HepG2 (cell line): ENCODE data around the gene RIN3. TPM values are rescaled to one million over a fixed set of nuclear protein-coding genes. Genes with fewer than 3 reads are reported as not detected.

Source experiments
- ARID5B ChIP-seq: IDR thresholded peaks from 2 replicates; pipeline ENCODE4 v1.4.0; 2020; ENCODE audit warnings: mild to moderate bottlenecking, missing genetic modification reagents
- DRAP1 ChIP-seq: IDR thresholded peaks from 2 replicates; pipeline ENCODE4 v1.6.1; 2016; ENCODE audit warnings: missing genetic modification reagents, missing compliant biosample characterization
- ETV6 ChIP-seq: sonication (generic); formaldehyde crosslinking; conservative IDR thresholded peaks from 2 replicates; pipeline ENCODE4 v1.4.0; 2020; ENCODE audit warnings: missing genetic modification reagents
- FLYWCH1 ChIP-seq: sonication (generic); formaldehyde crosslinking; IDR thresholded peaks from 2 replicates; pipeline ENCODE4 v1.8.1; 2023; ENCODE audit warnings: mild to moderate bottlenecking, missing genetic modification reagents
- FOSL2 ChIP-seq: sonication (generic); formaldehyde crosslinking; IDR thresholded peaks from 2 replicates; pipeline ENCODE4 v1.4.0; 2020; ENCODE audit warnings: missing genetic modification reagents
- GLMP ChIP-seq: sonication (generic); formaldehyde crosslinking; IDR thresholded peaks from 2 replicates; pipeline ENCODE4 v1.9.0; 2021; ENCODE audit warnings: missing genetic modification reagents, mild to moderate bottlenecking, borderline replicate concordance
- NFYC ChIP-seq: IDR thresholded peaks from 2 replicates; pipeline ENCODE4 v1.6.1; 2016; ENCODE audit warnings: missing genetic modification reagents, missing compliant biosample characterization
- RAD51 ChIP-seq: fragments of 450-650 bp; IDR thresholded peaks from 2 replicates; pipeline ENCODE4 v1.6.1; 2016; ENCODE audit warnings: borderline replicate concordance
- SIX4 ChIP-seq: sonication (generic); formaldehyde crosslinking; IDR thresholded peaks from 2 replicates; pipeline ENCODE4 v1.4.0; 2020; ENCODE audit warnings: missing genetic modification reagents
- SMAD9 ChIP-seq: sonication (generic); formaldehyde crosslinking; IDR thresholded peaks from 2 replicates; pipeline ENCODE4 v1.5.1; 2020; ENCODE audit warnings: mild to moderate bottlenecking, missing genetic modification reagents
- SP1 ChIP-seq, 2 experiments: fragments of 450-650 bp in 1 of 2; sonication (generic) in 1 of 2; formaldehyde crosslinking in 1 of 2; IDR thresholded peaks; 2 replicates each; pipeline versions ENCODE4 v1.4.0 to v1.6.1; 2016 to 2020; ENCODE audit warnings: missing genetic modification reagents in 1 of 2
- TCF7L2 ChIP-seq: IDR thresholded peaks from 2 replicates; pipeline ENCODE4 v1.6.1; 2011; ENCODE audit warnings: mild to moderate bottlenecking, low read depth, low read length, moderate library complexity
- TRIM24 ChIP-seq: sonication (generic); formaldehyde crosslinking; IDR thresholded peaks from 2 replicates; pipeline ENCODE4 v1.8.0; 2022; ENCODE audit warnings: mild to moderate bottlenecking, missing genetic modification reagents
- ZBTB34 ChIP-seq: sonication (generic); formaldehyde crosslinking; IDR thresholded peaks from 2 replicates; pipeline ENCODE4 v1.8.0; 2022; ENCODE audit warnings: mild to moderate bottlenecking, missing genetic modification reagents
- ZC3H4 ChIP-seq: sonication (generic); formaldehyde crosslinking; IDR thresholded peaks from 2 replicates; pipeline ENCODE4 v1.4.0; 2020; ENCODE audit warnings: missing genetic modification reagents, borderline replicate concordance
- ZFP41 ChIP-seq: sonication (generic); formaldehyde crosslinking; IDR thresholded peaks from 2 replicates; pipeline ENCODE4 v1.4.0; 2020; ENCODE audit warnings: mild to moderate bottlenecking, missing genetic modification reagents, borderline replicate concordance
- ZFP90 ChIP-seq: sonication (generic); formaldehyde crosslinking; IDR thresholded peaks from 2 replicates; pipeline ENCODE4 v1.8.0; 2022; ENCODE audit warnings: missing genetic modification reagents, mild to moderate bottlenecking, inconsistent platforms, borderline replicate concordance
- ZNF101 ChIP-seq: sonication (generic); formaldehyde crosslinking; IDR thresholded peaks from 2 replicates; pipeline ENCODE4 v1.4.0; 2020; ENCODE audit warnings: mild to moderate bottlenecking, low read depth, missing genetic modification reagents, borderline replicate concordance
- ZNF225 ChIP-seq: sonication (generic); formaldehyde crosslinking; IDR thresholded peaks from 2 replicates; pipeline ENCODE4 v1.4.0; 2020; ENCODE audit warnings: mild to moderate bottlenecking, missing genetic modification reagents
- ZNF292 ChIP-seq: sonication (generic); formaldehyde crosslinking; IDR thresholded peaks from 2 replicates; pipeline ENCODE4 v1.8.1; 2022; ENCODE audit warnings: mild to moderate bottlenecking, low read depth, missing genetic modification reagents, borderline replicate concordance
- ZNF30 ChIP-seq: sonication (generic); formaldehyde crosslinking; IDR thresholded peaks from 2 replicates; pipeline ENCODE4 v1.5.0; 2020; ENCODE audit warnings: mild to moderate bottlenecking, missing genetic modification reagents
- ZNF317 ChIP-seq: sonication (generic); formaldehyde crosslinking; IDR thresholded peaks from 2 replicates; pipeline ENCODE4 v1.5.0; 2020; ENCODE audit warnings: mild to moderate bottlenecking, missing genetic modification reagents
- ZNF430 ChIP-seq: sonication (generic); formaldehyde crosslinking; IDR thresholded peaks from 2 replicates; pipeline ENCODE4 v1.9.0; 2021; ENCODE audit warnings: mild to moderate bottlenecking, missing genetic modification reagents
- ZNF468 ChIP-seq: sonication (generic); formaldehyde crosslinking; IDR thresholded peaks from 2 replicates; pipeline ENCODE4 v1.8.0; 2022; ENCODE audit warnings: mild to moderate bottlenecking, moderate library complexity, missing genetic modification reagents
- ZNF891 ChIP-seq: sonication (generic); formaldehyde crosslinking; IDR thresholded peaks from 2 replicates; pipeline ENCODE4 v1.5.0; 2020; ENCODE audit warnings: mild to moderate bottlenecking, missing genetic modification reagents
- polyA plus RNA-seq, 8 experiments: library from polyadenylated mRNA; depleted of rRNA in 3 of 8; stranded (reverse) in 7 of 8; unstranded in 1 of 8; fragments of >200 nt; fragmentation: Illumina TruSeq in 4 of 8; extraction: Trizol in 4 of 8; gene quantifications; 2 replicates each; pipeline versions ENCODE4 v1.2.1 to v1.2.3, GENCODE V29; 2011 to 2016; ENCODE audit warnings: low read depth in 4 of 8, missing spikeins in 1 of 8, mixed read lengths in 1 of 8; ENCODE audit not compliant: insufficient read depth in 1 of 8
- total RNA-seq, 5 experiments: library from RNA; depleted of rRNA; stranded (reverse); fragments of >200 nt; fragmentation: Illumina TruSeq; extraction: Trizol; gene quantifications; 2 replicates each; pipeline ENCODE4 v1.2.3, GENCODE V29; 2016; ENCODE audit warnings: low read depth in 1 of 5

The RIN3 gene
- total and polyA plus RNA-seq, 2 of the 13 experiments (the other 11 are each of a cell fraction or from before 2014, with no cell fraction given): 2.3 to 3.6 TPM

GRCh38 chr14:92686900-92687427 is 173.4 kb downstream of the RIN3 start (continued):
- TF ChIP-seq ARID5B (CRISPR knock-in tag) (no peak), SMAD9 (CRISPR knock-in tag) (no peak), ETV6 (CRISPR knock-in tag) (no peak), ZNF430 (CRISPR knock-in tag) (no peak), ZNF317 (CRISPR knock-in tag) (no peak), DRAP1 (no peak), ZC3H4 (CRISPR knock-in tag) (no peak), ZNF891 (CRISPR knock-in tag) (peak; percentile 47; the same call in 1 of the 2 replicates), FOSL2 (0 out of 2 replicates have a peak, but pooled peaks have one; percentile 17), RAD51 (no peak), ZFP41 (CRISPR knock-in tag) (no peak), ZNF30 (CRISPR knock-in tag) (no peak), SP1 (IDR thresholded peaks at IDR 0.05) (no peak), SP1 (CRISPR knock-in tag; IDR thresholded peaks at IDR 0.05) (no peak), GLMP (CRISPR knock-in tag) (no peak), ZBTB34 (CRISPR knock-in tag) (no peak), TRIM24 (CRISPR knock-in tag) (no peak), TCF7L2 (no peak), SIX4 (CRISPR knock-in tag) (no peak), ZNF468 (CRISPR knock-in tag) (no peak), FLYWCH1 (CRISPR knock-in tag) (no peak), ZFP90 (CRISPR knock-in tag) (no peak), ZNF101 (CRISPR knock-in tag) (no peak), ZNF292 (CRISPR knock-in tag) (no peak), ZNF225 (no peak), NFYC (CRISPR knock-in tag) (no peak)
